ENCODE measurements around the gene SIN3A. TPM values are rescaled to one million over a fixed set of nuclear protein-coding genes. Genes with fewer than 3 reads are reported as not detected.
"Not testable (repeated sequence)": the region's sequence is repeated elsewhere in the genome, so short reads cannot be mapped to it uniquely, and the experiment has no call there.

The SIN3A gene
- total RNA-seq, 1 donor from 2014 or later: 54.0 TPM

- FAIRE-seq (no peak), DNase-seq (ENCODE audit: low read depth) (no peak)
- TF ChIP-seq CTCF (IDR thresholded peaks at IDR 0.05; ENCODE audit: insufficient read depth, low read depth, low read length): no peak
- TF ChIP-seq EZH2 (IDR thresholded peaks at IDR 0.05; ENCODE audit: insufficient read depth, low read length): no peak
- H3K9me3 ChIP-seq (ENCODE audit: insufficient read depth, low read depth, low read length): no peaks in the 10 kb centered on the region
- H3K4me3 ChIP-seq (ENCODE audit: insufficient read depth, low read depth, low read length): no peak overlapping the region
- H3K36me3 Mint-ChIP-seq (ENCODE audit: low read depth, unreplicated experiment): peaks cover 22% of the 10 kb centered on the region
- no peaks in the 10 kb centered on the region for H3K27me3 Mint-ChIP-seq (ENCODE audit: low read depth, unreplicated experiment)
- no peaks in the 10 kb centered on the region for H3K9me3 Mint-ChIP-seq (ENCODE audit: unreplicated experiment)
- H3K4me1 Mint-ChIP-seq (ENCODE audit: low read depth, unreplicated experiment): no peaks in the 10 kb centered on the region
- no peak overlapping the region for H3K4me3 Mint-ChIP-seq (ENCODE audit: unreplicated experiment)
- no peak overlapping the region for H2AFZ ChIP-seq (ENCODE audit: low read depth, low read length)
- H3K27ac Mint-ChIP-seq (ENCODE audit: unreplicated experiment): no peak overlapping the region
- no peaks in the 10 kb centered on the region for H3K27me3 ChIP-seq (ENCODE audit: insufficient read depth, low read length)
- no peak overlapping the region for H3K9ac ChIP-seq (ENCODE audit: low read length)
- H4K20me1 ChIP-seq (ENCODE audit: insufficient read depth, low read length): peaks cover 5% of the 10 kb centered on the region
- H3K79me2 ChIP-seq (ENCODE audit: insufficient read depth, low read length): no peaks in the 10 kb centered on the region
- no peak overlapping the region for H3K27ac ChIP-seq (ENCODE audit: low read depth, low read length)
- no peak overlapping the region for H3K4me2 ChIP-seq (ENCODE audit: low read length)
- peaks cover 41% of the 10 kb centered on the region for H3K36me3 ChIP-seq (ENCODE audit: insufficient read depth, low read length)
- H3K4me1 ChIP-seq (ENCODE audit: insufficient read depth, low read length): no peaks in the 10 kb centered on the region
Observed at GRCh38 chr15:75403892-75404291, 47.6 kb downstream of the SIN3A start.

- Histone ChIP-seq H3K4me2 (ENCODE audit: low read length) (no peak overlapping the region), H3K4me3 (ENCODE audit: insufficient read depth, low read depth, low read length) (no peak overlapping the region), H3K4me1 (ENCODE audit: insufficient read depth, low read length) (no peaks in the 10 kb centered on the region), H3K9ac (ENCODE audit: low read length) (no peak overlapping the region), H2AFZ (ENCODE audit: low read depth, low read length) (no peak overlapping the region), H3K79me2 (ENCODE audit: insufficient read depth, low read length) (peaks cover 5% of the 10 kb centered on the region), H4K20me1 (ENCODE audit: insufficient read depth, low read length) (peaks cover 32% of the 10 kb centered on the region), H3K27me3 (ENCODE audit: insufficient read depth, low read length) (no peaks in the 10 kb centered on the region), H3K27ac (ENCODE audit: low read depth, low read length) (no peak overlapping the region), H3K36me3 (ENCODE audit: insufficient read depth, low read length) (peaks cover 62% of the 10 kb centered on the region), H3K9me3 (ENCODE audit: insufficient read depth, low read depth, low read length) (no peaks in the 10 kb centered on the region)
- peaks cover 7% of the 10 kb centered on the region for H3K4me1 Mint-ChIP-seq (ENCODE audit: low read depth, unreplicated experiment)
- no peaks in the 10 kb centered on the region for H3K9me3 Mint-ChIP-seq (ENCODE audit: unreplicated experiment)
- peaks cover 29% of the 10 kb centered on the region for H3K36me3 Mint-ChIP-seq (ENCODE audit: low read depth, unreplicated experiment)
- H3K4me3 Mint-ChIP-seq (ENCODE audit: unreplicated experiment): no peak overlapping the region
- DNase-seq (ENCODE audit: low read depth) (peak; percentile 44), FAIRE-seq (no peak)
- TF ChIP-seq EZH2 (IDR thresholded peaks at IDR 0.05; ENCODE audit: insufficient read depth, low read length) (no peak), CTCF (IDR thresholded peaks at IDR 0.05; ENCODE audit: insufficient read depth, low read depth, low read length) (no peak)
- H3K27ac Mint-ChIP-seq (ENCODE audit: unreplicated experiment): no peak overlapping the region
- H3K27me3 Mint-ChIP-seq (ENCODE audit: low read depth, unreplicated experiment): no peaks in the 10 kb centered on the region
Observed at GRCh38 chr15:75397494-75397893, 54.0 kb downstream of the SIN3A start.

GRCh38 chr15:75389791-75390382 lies 61.6 kb downstream of the SIN3A start:
- Histone ChIP-seq H3K4me2 (ENCODE audit: low read length) (no peak overlapping the region), H3K79me2 (ENCODE audit: insufficient read depth, low read length) (no peaks in the 10 kb centered on the region), H3K36me3 (ENCODE audit: insufficient read depth, low read length) (peaks cover 68% of the 10 kb centered on the region), H3K4me1 (ENCODE audit: insufficient read depth, low read length) (no peaks in the 10 kb centered on the region), H3K4me3 (ENCODE audit: insufficient read depth, low read depth, low read length) (no peak overlapping the region), H3K27ac (ENCODE audit: low read depth, low read length) (no peak overlapping the region), H3K9me3 (ENCODE audit: insufficient read depth, low read depth, low read length) (no peaks in the 10 kb centered on the region), H2AFZ (ENCODE audit: low read depth, low read length) (no peak overlapping the region), H4K20me1 (ENCODE audit: insufficient read depth, low read length) (peaks cover 28% of the 10 kb centered on the region), H3K27me3 (ENCODE audit: insufficient read depth, low read length) (no peaks in the 10 kb centered on the region), H3K9ac (ENCODE audit: low read length) (no peak overlapping the region)
- peaks cover 18% of the 10 kb centered on the region for H3K36me3 Mint-ChIP-seq (ENCODE audit: low read depth, unreplicated experiment)
- no peak overlapping the region for H3K4me3 Mint-ChIP-seq (ENCODE audit: unreplicated experiment)
- TF ChIP-seq CTCF (IDR thresholded peaks at IDR 0.05; ENCODE audit: insufficient read depth, low read depth, low read length) (no peak), EZH2 (IDR thresholded peaks at IDR 0.05; ENCODE audit: insufficient read depth, low read length) (no peak)
- H3K9me3 Mint-ChIP-seq (ENCODE audit: unreplicated experiment): no peaks in the 10 kb centered on the region
- no peaks in the 10 kb centered on the region for H3K27me3 Mint-ChIP-seq (ENCODE audit: low read depth, unreplicated experiment)
- FAIRE-seq (no peak), DNase-seq (ENCODE audit: low read depth) (no peak)
- H3K27ac Mint-ChIP-seq (ENCODE audit: unreplicated experiment): no peak overlapping the region
- no peaks in the 10 kb centered on the region for H3K4me1 Mint-ChIP-seq (ENCODE audit: low read depth, unreplicated experiment)

GRCh38 chr15:75383986-75384385 lies 67.5 kb downstream of the SIN3A start:
- H3K9ac ChIP-seq (ENCODE audit: low read length); H3K36me3 Mint-ChIP-seq (ENCODE audit: low read depth, unreplicated experiment); H3K4me1 Mint-ChIP-seq (ENCODE audit: low read depth, unreplicated experiment); H3K27me3 ChIP-seq (ENCODE audit: insufficient read depth, low read length); FAIRE-seq; H3K27ac Mint-ChIP-seq (ENCODE audit: unreplicated experiment); H3K9me3 ChIP-seq (ENCODE audit: insufficient read depth, low read depth, low read length); H3K4me1 ChIP-seq (ENCODE audit: insufficient read depth, low read length); H3K27ac ChIP-seq (ENCODE audit: low read depth, low read length); H3K4me3 Mint-ChIP-seq (ENCODE audit: unreplicated experiment); H3K4me2 ChIP-seq (ENCODE audit: low read length); DNase-seq (ENCODE audit: low read depth); H3K4me3 ChIP-seq (ENCODE audit: insufficient read depth, low read depth, low read length); H2AFZ ChIP-seq (ENCODE audit: low read depth, low read length); H4K20me1 ChIP-seq (ENCODE audit: insufficient read depth, low read length); H3K9me3 Mint-ChIP-seq (ENCODE audit: unreplicated experiment); H3K79me2 ChIP-seq (ENCODE audit: insufficient read depth, low read length); H3K27me3 Mint-ChIP-seq (ENCODE audit: low read depth, unreplicated experiment): not testable (repeated sequence)
- peaks cover 52% of the 10 kb centered on the region for H3K36me3 ChIP-seq (ENCODE audit: insufficient read depth, low read length)
